Gastrocnemius medialis (tissue), 4 donors: ENCODE results near the gene OVAAL.

Source experiments
- POLR2A ChIP-seq, 2 donors: fragments of 450-650 bp; IDR thresholded peaks; one replicate each; pipeline ENCODE4 v1.6.1; 2017; ENCODE audit warnings: antibody characterized with exemption in 2 of 2, mild to moderate bottlenecking in 2 of 2, moderate library complexity in 2 of 2
- TF ChIP-seq, protein P1 (sequence below), 5 experiments: fragments of 450-650 bp in 3 of 5; fragments of 200-600 bp in 2 of 5; sonication (generic) in 2 of 5; IDR thresholded peaks in 4 of 5; conservative IDR thresholded peaks in 1 of 5; 1 replicate in 4 of 5; 2 replicates in 1 of 5; pipeline ENCODE4 v1.5.1; 2016 to 2019; ENCODE audit warnings: antibody characterized with exemption in 5 of 5, mild to moderate bottlenecking in 3 of 5, moderate library complexity in 3 of 5

DNA sequence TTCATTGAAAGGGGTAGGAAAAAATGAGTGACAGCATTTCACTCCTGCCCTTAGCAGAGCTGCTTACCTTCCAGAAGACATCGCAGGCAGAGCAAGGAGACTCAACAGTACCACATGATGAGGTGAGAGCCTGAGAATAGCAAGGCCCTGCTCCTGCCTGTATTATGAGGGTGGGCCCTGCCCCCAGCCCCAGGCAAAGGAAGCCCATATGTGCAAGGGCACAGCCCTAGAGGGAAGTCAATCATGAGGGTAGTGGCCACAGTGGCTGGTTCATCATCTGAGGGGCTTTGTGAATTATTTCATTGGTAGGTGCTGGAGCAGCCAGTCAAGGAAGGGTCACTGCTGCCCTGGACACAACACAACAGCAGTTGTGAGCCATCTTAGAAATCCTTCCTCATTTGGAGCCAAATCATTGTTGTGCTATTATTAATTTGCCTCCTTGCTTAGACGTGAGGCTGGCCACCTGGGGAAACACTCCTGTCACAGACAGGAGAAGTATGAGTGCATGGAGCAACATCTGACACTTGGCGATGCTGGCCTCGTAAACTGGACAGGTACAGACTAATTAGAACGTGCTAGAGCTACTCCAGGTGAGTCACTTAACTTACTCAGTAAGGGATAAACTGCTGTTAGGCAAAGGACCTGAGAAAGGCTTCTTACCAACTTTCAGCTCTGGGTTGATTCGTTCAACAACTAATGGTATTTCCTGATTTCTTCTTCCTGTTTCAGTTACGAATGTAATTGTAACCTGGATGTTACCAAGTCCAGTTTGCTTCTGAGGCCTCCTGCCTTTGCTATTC is 33.6 kb upstream of the OVAAL start:
- TF ChIP-seq, protein P1, sequence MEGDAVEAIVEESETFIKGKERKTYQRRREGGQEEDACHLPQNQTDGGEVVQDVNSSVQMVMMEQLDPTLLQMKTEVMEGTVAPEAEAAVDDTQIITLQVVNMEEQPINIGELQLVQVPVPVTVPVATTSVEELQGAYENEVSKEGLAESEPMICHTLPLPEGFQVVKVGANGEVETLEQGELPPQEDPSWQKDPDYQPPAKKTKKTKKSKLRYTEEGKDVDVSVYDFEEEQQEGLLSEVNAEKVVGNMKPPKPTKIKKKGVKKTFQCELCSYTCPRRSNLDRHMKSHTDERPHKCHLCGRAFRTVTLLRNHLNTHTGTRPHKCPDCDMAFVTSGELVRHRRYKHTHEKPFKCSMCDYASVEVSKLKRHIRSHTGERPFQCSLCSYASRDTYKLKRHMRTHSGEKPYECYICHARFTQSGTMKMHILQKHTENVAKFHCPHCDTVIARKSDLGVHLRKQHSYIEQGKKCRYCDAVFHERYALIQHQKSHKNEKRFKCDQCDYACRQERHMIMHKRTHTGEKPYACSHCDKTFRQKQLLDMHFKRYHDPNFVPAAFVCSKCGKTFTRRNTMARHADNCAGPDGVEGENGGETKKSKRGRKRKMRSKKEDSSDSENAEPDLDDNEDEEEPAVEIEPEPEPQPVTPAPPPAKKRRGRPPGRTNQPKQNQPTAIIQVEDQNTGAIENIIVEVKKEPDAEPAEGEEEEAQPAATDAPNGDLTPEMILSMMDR (IDR thresholded peaks at IDR 0.05 in 4 of 5, conservative IDR thresholded peaks at IDR 0.05 in 1 of 5) = no peak
- TF ChIP-seq POLR2A (IDR thresholded peaks at IDR 0.05) = no peak
